HK-2 (cell line): ENCODE data around the gene ELOVL5.
"Not testable (repeated sequence)": the region's sequence is repeated elsewhere in the genome, so short reads cannot be mapped to it uniquely, and the experiment has no call there.

Experiments used
- DNase-seq: peaks from one replicate; pipeline ENCODE4 v3.0.0-alpha.2; 2018; ENCODE audit not compliant: unreplicated experiment

ELOVL5 gene, protein sequence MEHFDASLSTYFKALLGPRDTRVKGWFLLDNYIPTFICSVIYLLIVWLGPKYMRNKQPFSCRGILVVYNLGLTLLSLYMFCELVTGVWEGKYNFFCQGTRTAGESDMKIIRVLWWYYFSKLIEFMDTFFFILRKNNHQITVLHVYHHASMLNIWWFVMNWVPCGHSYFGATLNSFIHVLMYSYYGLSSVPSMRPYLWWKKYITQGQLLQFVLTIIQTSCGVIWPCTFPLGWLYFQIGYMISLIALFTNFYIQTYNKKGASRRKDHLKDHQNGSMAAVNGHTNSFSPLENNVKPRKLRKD

DNA sequence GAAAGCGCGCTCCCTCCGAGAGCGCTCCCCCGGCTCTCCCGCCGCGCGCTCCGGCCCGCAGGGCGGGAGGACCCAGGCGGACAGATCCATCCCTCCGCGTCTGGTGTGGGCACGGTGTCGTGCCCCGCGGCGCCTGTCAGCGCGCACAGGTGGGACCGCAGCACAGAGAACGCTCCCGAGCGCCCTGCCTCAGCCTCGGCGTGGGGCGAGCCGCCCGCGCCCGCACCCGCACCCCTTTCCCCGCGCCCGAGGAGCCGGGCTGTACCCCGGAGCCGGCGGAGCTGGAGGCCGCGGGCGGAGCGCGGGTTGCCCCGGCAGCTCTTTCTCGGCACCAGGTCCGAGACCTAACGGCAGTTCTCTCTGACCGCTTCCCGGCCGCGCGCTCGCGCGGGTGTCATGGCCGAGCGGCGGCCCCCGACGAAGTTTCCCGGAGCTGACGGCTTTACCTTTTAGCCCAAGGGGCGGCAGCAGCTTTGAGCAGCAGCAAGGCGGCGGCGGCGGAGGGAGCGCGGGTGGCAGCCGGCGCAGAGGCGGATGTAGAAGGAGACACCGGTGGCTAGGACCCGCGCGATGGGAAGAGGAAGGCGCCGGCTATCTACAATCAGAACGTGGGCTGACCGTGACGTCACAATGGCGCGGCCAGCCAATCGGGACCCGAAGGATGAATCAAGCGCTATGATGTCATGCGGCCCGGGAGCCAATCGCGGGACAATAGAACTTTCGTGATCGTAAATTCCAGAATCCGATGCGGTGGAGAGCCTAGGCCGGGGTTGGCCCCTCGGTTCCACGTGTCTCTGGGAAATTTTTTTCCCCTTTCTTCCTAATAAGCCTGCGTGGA is at the start of gene ELOVL5:
Gene ELOVL5 (minus strand): TSS at position 580 of the 838 bp plus-strand sequence. CDS start 53,251 bp downstream, outside the sequence.
- peak; percentile 98 for DNase-seq

DNA sequence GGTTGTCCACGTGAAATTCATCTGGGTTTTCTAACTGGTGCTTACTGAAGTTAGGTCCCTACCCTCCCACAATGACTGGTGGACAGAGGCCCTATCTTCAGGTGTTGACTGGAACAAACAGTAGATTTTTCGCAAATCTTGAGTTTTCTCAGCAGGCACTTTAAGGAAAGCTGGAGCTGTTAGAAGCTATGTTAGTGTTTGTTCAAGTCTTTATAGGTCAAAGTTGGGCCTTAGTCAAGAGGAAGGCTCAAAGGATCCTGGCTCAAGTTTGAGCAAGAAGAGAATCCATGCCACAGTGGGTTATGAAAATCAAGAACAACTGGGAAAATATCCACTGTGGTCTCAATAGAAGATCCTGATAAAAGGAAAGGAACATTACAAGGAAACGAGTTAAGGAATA is 48.5 kb upstream of the ELOVL5 start:
- DNase-seq = no peak

GRCh38 chr6:53395986-53396385 is 47.2 kb upstream of the ELOVL5 start:
- DNase-seq = no peak

DNA sequence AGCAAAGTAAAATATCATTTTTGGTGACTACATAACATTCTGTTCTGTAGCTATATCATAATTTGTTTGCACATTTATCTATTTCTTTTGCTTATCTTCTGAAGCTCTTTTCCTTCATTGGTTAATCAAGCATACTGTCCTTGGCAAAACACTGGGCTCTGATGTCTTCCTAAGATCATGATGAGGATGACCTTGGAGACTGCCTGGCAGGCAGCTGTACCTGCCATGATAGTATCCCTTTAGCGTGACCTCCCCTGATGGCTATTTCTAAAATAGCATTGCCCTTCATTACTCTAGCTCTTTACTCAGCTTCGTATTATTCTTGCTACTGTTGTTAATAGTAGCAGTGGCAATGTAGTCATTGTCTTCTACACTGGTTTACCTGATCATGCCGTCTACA is 46.0 kb upstream of the ELOVL5 start:
- DNase-seq = no peak

DNA sequence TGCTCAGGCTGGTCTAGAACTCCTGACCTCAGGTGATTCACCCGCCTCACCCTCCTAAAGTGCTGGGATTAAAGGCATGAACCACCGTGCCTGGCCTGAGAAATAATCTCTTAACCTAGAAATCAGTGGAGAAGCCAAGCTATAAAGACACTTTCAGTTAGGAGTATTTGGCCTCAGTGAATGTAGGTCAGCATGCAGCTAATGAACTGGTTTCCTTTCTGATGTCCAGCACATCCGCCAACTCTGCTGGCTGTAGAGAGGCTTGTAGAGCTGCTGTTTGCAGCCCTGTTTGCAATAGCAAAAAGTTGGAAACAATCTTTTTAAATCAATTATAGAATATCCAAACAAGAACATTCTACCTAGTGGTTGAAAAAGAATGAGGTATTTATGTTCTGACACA is 42.4 kb upstream of the ELOVL5 start:
- no peak for DNase-seq

GRCh38 chr6:53390010-53390409 is 41.3 kb upstream of the ELOVL5 start:
- no peak for DNase-seq

GRCh38 chr6:53388615-53389014 is 39.9 kb upstream of the ELOVL5 start:
- DNase-seq = not testable (repeated sequence)

- no peak for DNase-seq
Measured at GRCh38 chr6:53382421-53382820, 33.7 kb upstream of the ELOVL5 start.

GRCh38 chr6:53378208-53378607 is 29.5 kb upstream of the ELOVL5 start:
- DNase-seq = no peak

DNA sequence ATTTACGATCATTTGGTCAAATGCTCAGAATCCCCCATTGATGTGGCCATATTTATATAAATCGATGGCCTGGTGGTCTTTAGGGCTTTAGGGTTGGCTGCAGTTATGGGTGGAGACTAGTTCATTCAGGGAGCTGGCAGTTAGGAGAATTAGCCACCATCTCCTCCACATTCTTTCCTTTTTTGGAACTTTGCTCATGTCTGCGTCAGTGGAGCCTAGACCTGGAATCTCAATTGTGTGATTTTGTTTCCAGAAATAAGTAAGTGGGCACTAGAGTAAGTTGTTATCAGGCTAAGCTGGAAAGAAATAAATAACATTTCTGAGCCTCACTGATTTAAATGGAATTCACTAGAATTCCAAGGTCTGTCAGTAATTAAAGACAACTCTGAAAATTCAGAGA is 29.0 kb upstream of the ELOVL5 start:
- no peak for DNase-seq

- no peak for DNase-seq
Measured at GRCh38 chr6:53377289-53377688, 28.5 kb upstream of the ELOVL5 start.

DNA sequence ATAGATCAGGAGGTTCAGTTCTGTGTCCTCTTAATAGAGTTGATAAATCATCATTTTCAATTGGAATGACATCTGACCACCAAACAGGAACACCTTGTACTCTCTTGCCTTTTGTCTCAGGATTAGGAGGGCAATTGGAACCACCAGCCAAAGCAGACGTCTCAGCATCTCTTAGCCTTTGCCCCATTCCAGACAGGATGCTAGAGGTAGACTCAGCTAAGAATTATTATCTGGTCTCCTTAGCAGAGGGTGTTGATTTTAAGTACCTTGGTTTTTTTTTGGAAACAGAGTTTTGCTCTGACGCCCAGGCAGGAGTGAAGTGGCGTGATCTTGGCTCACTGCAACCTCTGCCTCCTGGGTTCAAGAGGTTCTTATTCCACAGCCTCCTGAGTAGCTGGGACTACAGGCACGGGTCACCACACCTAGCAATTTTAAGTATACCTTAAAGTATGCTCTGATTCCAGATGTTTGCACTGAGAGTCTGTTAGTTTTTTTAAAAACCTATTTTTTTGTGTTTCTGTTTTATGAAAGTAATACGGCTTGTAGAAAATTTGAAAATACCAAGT is 28.0 kb upstream of the ELOVL5 start:
- DNase-seq = no peak

DNA sequence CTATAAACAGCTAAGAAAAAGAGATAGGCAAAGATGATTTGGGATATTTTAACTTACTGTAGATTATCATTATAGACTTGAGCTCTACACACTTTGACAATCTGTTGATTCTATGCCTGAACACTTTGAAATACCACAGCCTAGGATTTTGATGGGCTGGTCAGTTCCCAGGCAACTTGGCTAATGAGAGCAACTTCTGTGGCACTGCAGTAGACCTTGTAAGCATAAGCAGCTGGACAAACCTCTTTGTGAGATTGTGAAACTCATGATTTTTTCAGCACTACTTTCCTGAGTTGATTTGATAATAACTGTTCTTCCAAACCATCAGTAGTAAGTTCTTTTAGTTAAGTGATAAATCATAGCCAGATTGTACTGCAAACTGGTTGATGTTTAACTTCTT is 27.1 kb upstream of the ELOVL5 start:
- no peak for DNase-seq

GRCh38 chr6:53373638-53374037 is 24.9 kb upstream of the ELOVL5 start:
- DNase-seq = no peak

DNA sequence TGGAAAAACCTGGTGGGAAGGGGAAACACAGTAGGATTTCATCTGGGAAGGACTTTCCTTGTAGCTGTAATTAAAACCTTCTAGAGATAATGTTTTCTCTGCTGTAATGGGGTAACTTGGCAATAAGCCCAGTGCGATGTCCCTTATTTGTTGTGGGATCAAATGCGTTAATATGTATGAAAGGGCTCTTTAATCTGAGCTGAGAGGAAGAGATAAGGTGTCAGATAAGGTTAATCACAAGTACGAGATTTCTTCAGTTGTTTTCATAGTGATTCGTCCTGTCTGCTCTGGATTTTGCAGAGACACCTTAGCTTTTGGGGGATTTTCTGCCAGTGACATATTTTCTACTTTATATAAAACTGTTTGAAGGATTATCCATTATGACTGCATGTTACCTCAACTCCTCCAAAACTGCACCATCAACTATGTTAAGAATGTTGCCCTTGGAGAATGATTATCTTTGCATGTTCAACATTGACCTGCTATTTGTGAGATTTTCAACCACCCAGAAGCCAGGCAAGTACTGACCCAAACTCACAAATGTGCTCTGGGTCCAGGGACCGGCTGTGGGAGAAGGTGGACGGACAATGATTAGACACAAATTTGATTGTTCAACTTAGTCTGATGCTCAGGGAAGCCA is 21.2 kb upstream of the ELOVL5 start:
- DNase-seq = peak; percentile 29

DNA sequence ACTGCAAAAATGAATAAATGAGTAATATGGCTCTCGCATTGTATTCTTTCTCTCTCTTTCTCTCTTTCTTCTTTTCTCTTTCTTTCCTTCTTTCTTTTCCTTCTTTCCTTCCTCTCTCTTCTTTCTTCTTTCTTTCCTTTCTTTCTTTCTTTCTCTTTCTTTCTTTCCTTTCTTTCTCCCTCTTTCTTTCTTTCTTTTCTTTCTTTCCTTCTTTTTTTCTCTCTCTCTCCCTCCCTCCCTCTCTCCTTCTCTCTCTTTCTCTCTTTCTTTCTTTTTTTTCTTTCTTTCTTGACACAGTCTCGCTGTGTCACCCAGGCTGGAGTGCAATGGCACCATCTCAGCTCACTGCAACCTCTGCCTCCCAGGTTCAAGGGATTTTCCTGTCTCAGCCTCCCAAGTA is 20.3 kb upstream of the ELOVL5 start:
- no peak for DNase-seq

DNA sequence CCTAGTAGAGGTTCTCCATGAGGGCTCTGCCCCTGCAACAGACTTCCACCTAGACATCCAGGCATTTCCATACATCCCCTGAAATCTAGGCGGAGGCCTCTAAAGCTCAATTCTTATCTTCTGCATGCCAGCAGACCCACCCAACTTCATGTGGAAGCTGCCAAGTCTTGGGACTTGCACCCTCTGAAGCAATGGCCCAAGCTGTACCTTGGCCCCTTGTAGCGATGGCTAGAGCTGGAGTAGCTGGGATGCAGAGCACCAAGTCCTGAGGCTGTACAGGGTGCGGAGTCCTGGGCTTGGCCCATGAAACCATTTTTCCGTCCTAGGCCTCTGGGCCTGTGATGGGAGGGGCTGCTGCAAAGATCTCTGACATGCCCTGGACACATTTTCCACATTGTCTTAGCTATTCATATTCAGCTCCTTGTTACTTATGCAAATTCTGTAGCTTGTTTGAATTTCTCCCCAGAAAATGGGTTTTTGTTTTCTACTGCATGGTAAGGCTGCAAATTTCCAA is 17.4 kb upstream of the ELOVL5 start:
- DNase-seq = no peak

GRCh38 chr6:53363341-53364079 is 14.8 kb upstream of the ELOVL5 start:
- DNase-seq = no peak

- peak; percentile 10 for DNase-seq
Measured at GRCh38 chr6:53361549-53362031, 12.8 kb upstream of the ELOVL5 start.

DNA sequence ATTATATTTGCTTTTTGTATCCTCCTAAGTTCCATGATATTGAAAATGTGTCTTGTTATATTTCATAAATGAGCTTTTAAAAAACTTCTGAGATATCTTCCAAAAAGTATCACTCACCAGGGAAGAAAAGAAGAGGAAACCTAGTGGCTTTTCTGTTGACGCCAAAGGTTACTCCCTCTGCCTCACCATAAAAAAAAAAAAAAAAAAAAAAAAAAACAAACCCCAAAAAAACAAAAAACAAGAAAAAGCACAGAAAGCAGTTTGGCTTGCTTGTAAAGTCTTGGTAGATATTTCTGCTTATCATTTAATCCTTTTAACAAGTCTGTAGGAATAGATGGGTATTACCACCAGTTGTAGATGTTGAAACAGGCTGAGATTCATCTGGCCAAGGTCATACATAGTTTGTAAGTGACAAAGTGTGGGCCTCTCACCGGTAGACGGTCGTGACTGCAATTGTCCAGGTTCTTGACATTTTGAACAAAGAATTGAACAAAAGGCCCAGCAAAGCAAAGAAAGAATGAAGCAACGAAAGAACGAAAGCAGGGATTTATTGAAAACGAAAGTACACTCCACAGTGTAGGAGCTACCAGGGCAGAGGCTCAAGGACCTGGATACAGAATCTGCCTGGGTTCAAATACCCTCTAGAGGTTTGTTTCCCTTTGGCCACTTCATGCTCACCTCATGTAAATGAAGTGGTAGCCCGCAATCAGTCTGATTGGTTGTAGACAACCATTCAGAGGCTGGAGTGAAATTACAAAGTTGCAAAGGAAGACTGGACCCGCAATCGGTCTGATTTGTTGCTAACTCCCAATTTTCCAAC is 11.6 kb upstream of the ELOVL5 start:
- no peak for DNase-seq

DNA sequence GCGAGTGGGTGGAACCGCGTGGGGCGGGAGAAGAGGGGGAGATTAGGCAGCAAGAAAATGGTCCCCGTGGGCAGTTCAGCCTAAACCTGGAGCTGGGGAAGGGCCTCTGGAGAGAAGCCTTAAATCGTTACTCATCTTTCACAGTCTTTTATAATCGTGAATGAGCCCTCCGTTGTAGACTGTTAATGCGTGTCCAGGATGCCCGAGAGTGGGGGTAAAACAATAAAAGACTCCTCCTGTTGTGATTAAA is 11.0 kb upstream of the ELOVL5 start:
- DNase-seq = no peak
